Measurements from ENCODE around the gene FN1. TPM values are rescaled to one million over a fixed set of nuclear protein-coding genes. Genes with fewer than 3 reads are reported as not detected.

FN1 gene
- polyA plus RNA-seq, 1 donor (not counting 4 experiments of a cell fraction or from before 2014, with no cell fraction given), result 1,649 TPM

DNA sequence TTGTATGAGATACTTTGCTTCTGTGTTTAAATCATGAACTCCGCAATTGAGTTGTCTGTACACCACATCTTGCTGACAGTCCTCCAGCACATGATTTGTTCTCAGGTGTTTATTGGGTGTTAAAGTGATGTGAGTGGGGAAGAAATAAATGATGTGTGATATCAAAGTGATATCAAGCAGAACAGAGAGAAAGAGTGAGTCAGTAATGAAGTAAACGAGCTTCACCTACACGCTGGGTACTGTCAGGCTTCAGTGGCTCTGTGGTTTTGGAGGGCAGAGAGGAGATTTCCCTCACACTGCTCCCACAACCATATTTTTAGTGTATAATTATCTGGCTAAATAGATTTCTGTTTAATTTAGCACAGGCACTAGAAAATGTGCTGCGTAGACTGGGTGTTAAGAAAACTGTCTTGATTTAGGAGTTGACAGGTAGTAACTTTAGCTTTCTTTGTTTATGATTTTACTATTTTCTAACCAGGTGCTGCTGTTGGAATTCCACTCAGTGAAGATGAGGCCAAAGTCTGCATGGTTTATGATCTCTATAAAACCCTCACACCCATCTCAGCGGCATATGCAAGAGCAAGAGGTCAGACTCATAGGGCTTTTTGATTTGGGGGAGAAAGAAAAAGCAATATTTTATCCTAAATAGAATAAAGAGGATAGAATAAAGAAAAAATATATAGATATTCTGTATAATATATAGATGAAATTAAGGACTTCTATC lies 102.8 kb downstream of the FN1 start:
- Histone ChIP-seq H3K27me3 (ENCODE audit: control insufficient read depth, extremely low read depth, insufficient read depth, low read length) (no peaks in the 10 kb centered on the region), H4K20me1 (ENCODE audit: control insufficient read depth, extremely low read depth, insufficient read depth, low read length) (no peaks in the 10 kb centered on the region), H2AFZ (ENCODE audit: control insufficient read depth, low read length) (no peak overlapping the region), H3K36me3 (ENCODE audit: control insufficient read depth in 2 of 2, extremely low read depth in 1 of 2, insufficient read depth in 2 of 2, low read length in 2 of 2) (peaks cover 17 to 28% of the 10 kb centered on the region in 2 experiments), H3K79me2 (ENCODE audit: control insufficient read depth, insufficient read depth, low read length) (peaks cover 16% of the 10 kb centered on the region), H3K27ac (ENCODE audit: control insufficient read depth, insufficient read depth, low read length) (no peak overlapping the region), H3K4me1 (ENCODE audit: control insufficient read depth, extremely low read depth, insufficient read depth, low read length) (no peaks in the 10 kb centered on the region), H3K9ac (ENCODE audit: control insufficient read depth, extremely low read depth, insufficient read depth, low read length) (no peak overlapping the region), H3K9me1 (ENCODE audit: control insufficient read depth, extremely low read depth, insufficient read depth, low read length) (no peaks in the 10 kb centered on the region), H3K4me3 (ENCODE audit: control insufficient read depth in 2 of 3, extremely low read depth in 1 of 3, insufficient read depth in 2 of 3, low read depth in 1 of 3, low read length in 3 of 3) (no peak overlapping the region), H3K9me3 (ENCODE audit: control insufficient read depth, low read depth, low read length) (no peaks in the 10 kb centered on the region), H3K4me2 (ENCODE audit: control insufficient read depth, extremely low read depth, insufficient read depth, low read depth, low read length) (no peak overlapping the region)
- FAIRE-seq (no peak), DNase-seq (ENCODE audit: low read depth, low spot score) (no peak)
- TF ChIP-seq, protein P1, sequence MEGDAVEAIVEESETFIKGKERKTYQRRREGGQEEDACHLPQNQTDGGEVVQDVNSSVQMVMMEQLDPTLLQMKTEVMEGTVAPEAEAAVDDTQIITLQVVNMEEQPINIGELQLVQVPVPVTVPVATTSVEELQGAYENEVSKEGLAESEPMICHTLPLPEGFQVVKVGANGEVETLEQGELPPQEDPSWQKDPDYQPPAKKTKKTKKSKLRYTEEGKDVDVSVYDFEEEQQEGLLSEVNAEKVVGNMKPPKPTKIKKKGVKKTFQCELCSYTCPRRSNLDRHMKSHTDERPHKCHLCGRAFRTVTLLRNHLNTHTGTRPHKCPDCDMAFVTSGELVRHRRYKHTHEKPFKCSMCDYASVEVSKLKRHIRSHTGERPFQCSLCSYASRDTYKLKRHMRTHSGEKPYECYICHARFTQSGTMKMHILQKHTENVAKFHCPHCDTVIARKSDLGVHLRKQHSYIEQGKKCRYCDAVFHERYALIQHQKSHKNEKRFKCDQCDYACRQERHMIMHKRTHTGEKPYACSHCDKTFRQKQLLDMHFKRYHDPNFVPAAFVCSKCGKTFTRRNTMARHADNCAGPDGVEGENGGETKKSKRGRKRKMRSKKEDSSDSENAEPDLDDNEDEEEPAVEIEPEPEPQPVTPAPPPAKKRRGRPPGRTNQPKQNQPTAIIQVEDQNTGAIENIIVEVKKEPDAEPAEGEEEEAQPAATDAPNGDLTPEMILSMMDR (optimal IDR thresholded peaks at IDR 0.05 in 1 of 3, IDR thresholded peaks at IDR 0.05 in 1 of 3, conservative IDR thresholded peaks at IDR 0.05 in 1 of 3; ENCODE audit: extremely low read depth in 1 of 3, insufficient read depth in 2 of 3, low read length in 3 of 3), result no peak
- no peak for TF ChIP-seq EZH2 (IDR thresholded peaks at IDR 0.05; ENCODE audit: low read length)
- dilution Hi-C loops (cut with MboI; ENCODE audit: extremely low pct_ligation_motif_present, low sequenced_read_pairs), result no loop called here

DNA sequence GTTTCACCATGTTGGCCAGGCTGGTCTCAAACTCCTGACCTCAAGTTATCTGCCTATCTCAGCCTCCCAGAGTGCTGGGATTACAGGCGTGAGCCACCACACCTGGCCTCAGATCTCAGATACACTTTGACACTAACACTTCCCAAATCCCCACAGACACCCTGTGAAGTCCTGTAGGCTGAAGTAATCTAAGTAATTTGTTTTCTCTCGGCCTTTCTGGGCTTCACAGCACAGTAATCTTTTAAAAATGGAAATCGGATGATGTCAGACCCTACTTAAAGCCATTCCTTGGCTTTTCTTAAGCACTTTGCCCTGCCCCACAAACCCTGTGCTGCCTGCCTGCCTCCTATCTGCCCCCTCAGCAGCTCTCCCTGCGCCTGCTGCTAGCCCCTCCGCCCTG lies 107.8 kb downstream of the FN1 start:
- Histone ChIP-seq H3K9me3 (ENCODE audit: control insufficient read depth, low read depth, low read length) (no peaks in the 10 kb centered on the region), H3K27ac (ENCODE audit: control insufficient read depth, insufficient read depth, low read length) (no peak overlapping the region), H3K4me1 (ENCODE audit: control insufficient read depth, extremely low read depth, insufficient read depth, low read length) (no peaks in the 10 kb centered on the region), H3K36me3 (ENCODE audit: control insufficient read depth in 2 of 2, extremely low read depth in 1 of 2, insufficient read depth in 2 of 2, low read length in 2 of 2) (peaks cover 30 to 33% of the 10 kb centered on the region in 2 experiments), H3K9ac (ENCODE audit: control insufficient read depth, extremely low read depth, insufficient read depth, low read length) (no peak overlapping the region), H3K79me2 (ENCODE audit: control insufficient read depth, insufficient read depth, low read length) (peaks cover 30% of the 10 kb centered on the region), H3K9me1 (ENCODE audit: control insufficient read depth, extremely low read depth, insufficient read depth, low read length) (no peaks in the 10 kb centered on the region), H3K4me3 (ENCODE audit: control insufficient read depth in 2 of 3, extremely low read depth in 1 of 3, insufficient read depth in 2 of 3, low read depth in 1 of 3, low read length in 3 of 3) (no peak overlapping the region), H2AFZ (ENCODE audit: control insufficient read depth, low read length) (no peak overlapping the region), H4K20me1 (ENCODE audit: control insufficient read depth, extremely low read depth, insufficient read depth, low read length) (no peaks in the 10 kb centered on the region), H3K27me3 (ENCODE audit: control insufficient read depth, extremely low read depth, insufficient read depth, low read length) (no peaks in the 10 kb centered on the region), H3K4me2 (ENCODE audit: control insufficient read depth, extremely low read depth, insufficient read depth, low read depth, low read length) (no peak overlapping the region)
- FAIRE-seq, result no peak
- dilution Hi-C loops (cut with MboI; ENCODE audit: extremely low pct_ligation_motif_present, low sequenced_read_pairs), result no loop called here
- DNase-seq (ENCODE audit: low read depth, low spot score), result no peak
- TF ChIP-seq, protein P1 (optimal IDR thresholded peaks at IDR 0.05 in 1 of 3, IDR thresholded peaks at IDR 0.05 in 1 of 3, conservative IDR thresholded peaks at IDR 0.05 in 1 of 3; ENCODE audit: extremely low read depth in 1 of 3, insufficient read depth in 2 of 3, low read length in 3 of 3), result no peak
- no peak for TF ChIP-seq EZH2 (IDR thresholded peaks at IDR 0.05; ENCODE audit: low read length)
